Endodermal cell (in vitro differentiated cells): ENCODE measurements around the gene FBXO7. TPM values are rescaled to one million over a fixed set of nuclear protein-coding genes. Genes with fewer than 3 reads are reported as not detected.

Source experiments
- DNase-seq: peaks from one replicate; pipeline ENCODE4 v3.0.0-alpha.2; 2017
- H3K27ac ChIP-seq: 2 replicates; pipeline ENCODE4 v1.5.1; 2013; ENCODE audit warnings: mild to moderate bottlenecking, low read depth, low read length, moderate library complexity
- H3K27me3 ChIP-seq: 2 replicates; pipeline ENCODE4 v1.6.1; 2013; ENCODE audit warnings: mild to moderate bottlenecking, low read length, moderate library complexity; ENCODE audit not compliant: insufficient read depth, control insufficient read depth, poor library complexity, severe bottlenecking
- H3K36me3 ChIP-seq: 2 replicates; pipeline ENCODE4 v1.7.0; 2013; ENCODE audit warnings: mild to moderate bottlenecking, low read length, moderate library complexity; ENCODE audit not compliant: control insufficient read depth, insufficient read depth
- H3K4me1 ChIP-seq: one replicate; pipeline ENCODE4 v1.7.0; 2013; ENCODE audit warnings: low read length; ENCODE audit not compliant: control insufficient read depth, insufficient read depth
- H3K4me3 ChIP-seq: 2 replicates; pipeline ENCODE4 v1.5.1; 2013; ENCODE audit warnings: mild to moderate bottlenecking, low read length, moderate library complexity
- H3K9ac ChIP-seq: 2 replicates; pipeline ENCODE4 v1.6.1; 2013; ENCODE audit warnings: mild to moderate bottlenecking, low read length, moderate library complexity; ENCODE audit not compliant: poor library complexity, severe bottlenecking; ENCODE audit errors: extremely low read depth
- H3K9me3 ChIP-seq: 2 replicates; pipeline ENCODE4 v1.6.1; 2013; ENCODE audit warnings: mild to moderate bottlenecking, low read length, moderate library complexity; ENCODE audit not compliant: control insufficient read depth
- H3K27ac Mint-ChIP-seq: 2 replicates; pipeline ENCODE4 v1.8.0; 2020; ENCODE audit warnings: mixed read lengths
- H3K27me3 Mint-ChIP-seq: 2 replicates; pipeline ENCODE4 v1.8.0; 2021; ENCODE audit warnings: mild to moderate bottlenecking, mixed read lengths; ENCODE audit not compliant: insufficient read depth
- H3K36me3 Mint-ChIP-seq: 2 replicates; pipeline ENCODE4 v1.8.0; 2020; ENCODE audit warnings: low read depth, mixed read lengths
- H3K4me1 Mint-ChIP-seq: 2 replicates; pipeline ENCODE4 v1.8.0; 2020; ENCODE audit warnings: mixed read lengths
- H3K4me3 Mint-ChIP-seq: 2 replicates; pipeline ENCODE4 v1.8.0; 2020; ENCODE audit warnings: mild to moderate bottlenecking, moderate library complexity, mixed read lengths
- H3K9me3 Mint-ChIP-seq: 2 replicates; pipeline ENCODE4 v1.8.0; 2020; ENCODE audit warnings: mild to moderate bottlenecking, mixed read lengths
- WGBS, 2 experiments: methylation state at CpG; one replicate each; pipeline versions ENCODE4 v1.1.5 to v1.1.7; 2013; ENCODE audit warnings: missing lambda C conversion rate in 2 of 2, mixed read lengths in 1 of 2; ENCODE audit not compliant: insufficient coverage in 1 of 2, insufficient read length in 1 of 2; 5-methylcytosine and 5-hydroxymethylcytosine counted together
- total RNA-seq, 2 donors: library from RNA; stranded (reverse); fragmentation: NEBNext Ultra II Directional in 1 of 2; extraction: Animal tissue kit (Norgen Biotek cat#: 25700) in 1 of 2; gene quantifications; 2 replicates in 1 of 2; 3 replicates in 1 of 2; pipeline ENCODE4 v1.2.1, GENCODE V29; 2021
- TF ChIP-seq, protein P1 (sequence below): fragments of 200-600 bp; sonication (generic); conservative IDR thresholded peaks from 2 replicates; pipeline ENCODE4 v1.5.0; 2021; ENCODE audit warnings: antibody characterized with exemption, mild to moderate bottlenecking

The FBXO7 gene
- total RNA-seq, 2 donors from 2014 or later = 84.8 to 120 TPM

DNA sequence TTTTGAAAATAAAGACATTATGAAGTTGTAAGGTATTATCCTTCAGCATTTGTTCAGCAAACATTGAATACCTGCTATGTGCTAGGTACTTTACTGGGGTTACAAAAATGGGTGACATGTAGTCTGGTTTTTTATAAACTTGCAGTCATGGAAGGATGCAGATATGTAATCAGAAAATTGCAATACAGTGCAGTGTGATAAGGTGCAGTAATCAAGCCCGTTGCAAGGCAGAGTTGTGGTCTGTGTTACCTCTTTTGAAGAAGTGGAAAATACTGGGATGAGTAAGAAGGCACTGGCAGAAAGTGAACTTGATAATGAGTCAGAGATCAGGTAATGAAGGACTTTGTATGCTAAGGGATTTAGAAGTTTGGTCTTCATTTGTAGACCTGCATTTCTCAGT lies 8.1 kb downstream of the FBXO7 start:
- Histone ChIP-seq H3K9me3 (no peaks in the 10 kb centered on the region), H3K27me3 (no peaks in the 10 kb centered on the region), H3K36me3 (peaks cover 68% of the 10 kb centered on the region), H3K4me3 (peak overlapping the region; percentile 6), H3K27ac (no peak overlapping the region), H3K9ac (no peak overlapping the region), H3K4me1 (peaks cover 6% of the 10 kb centered on the region)
- H3K4me3 Mint-ChIP-seq = no peak overlapping the region
- no peaks in the 10 kb centered on the region for H3K27me3 Mint-ChIP-seq
- peaks cover 34% of the 10 kb centered on the region for H3K36me3 Mint-ChIP-seq
- H3K27ac Mint-ChIP-seq = no peak overlapping the region
- H3K4me1 Mint-ChIP-seq = peaks cover 9% of the 10 kb centered on the region
- TF ChIP-seq, protein P1, sequence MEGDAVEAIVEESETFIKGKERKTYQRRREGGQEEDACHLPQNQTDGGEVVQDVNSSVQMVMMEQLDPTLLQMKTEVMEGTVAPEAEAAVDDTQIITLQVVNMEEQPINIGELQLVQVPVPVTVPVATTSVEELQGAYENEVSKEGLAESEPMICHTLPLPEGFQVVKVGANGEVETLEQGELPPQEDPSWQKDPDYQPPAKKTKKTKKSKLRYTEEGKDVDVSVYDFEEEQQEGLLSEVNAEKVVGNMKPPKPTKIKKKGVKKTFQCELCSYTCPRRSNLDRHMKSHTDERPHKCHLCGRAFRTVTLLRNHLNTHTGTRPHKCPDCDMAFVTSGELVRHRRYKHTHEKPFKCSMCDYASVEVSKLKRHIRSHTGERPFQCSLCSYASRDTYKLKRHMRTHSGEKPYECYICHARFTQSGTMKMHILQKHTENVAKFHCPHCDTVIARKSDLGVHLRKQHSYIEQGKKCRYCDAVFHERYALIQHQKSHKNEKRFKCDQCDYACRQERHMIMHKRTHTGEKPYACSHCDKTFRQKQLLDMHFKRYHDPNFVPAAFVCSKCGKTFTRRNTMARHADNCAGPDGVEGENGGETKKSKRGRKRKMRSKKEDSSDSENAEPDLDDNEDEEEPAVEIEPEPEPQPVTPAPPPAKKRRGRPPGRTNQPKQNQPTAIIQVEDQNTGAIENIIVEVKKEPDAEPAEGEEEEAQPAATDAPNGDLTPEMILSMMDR = no peak
- 85 to 100% methylated on average over 1 of the region's 1 CpG for WGBS, 2 experiments
- DNase-seq = no peak
- no peaks in the 10 kb centered on the region for H3K9me3 Mint-ChIP-seq

DNA sequence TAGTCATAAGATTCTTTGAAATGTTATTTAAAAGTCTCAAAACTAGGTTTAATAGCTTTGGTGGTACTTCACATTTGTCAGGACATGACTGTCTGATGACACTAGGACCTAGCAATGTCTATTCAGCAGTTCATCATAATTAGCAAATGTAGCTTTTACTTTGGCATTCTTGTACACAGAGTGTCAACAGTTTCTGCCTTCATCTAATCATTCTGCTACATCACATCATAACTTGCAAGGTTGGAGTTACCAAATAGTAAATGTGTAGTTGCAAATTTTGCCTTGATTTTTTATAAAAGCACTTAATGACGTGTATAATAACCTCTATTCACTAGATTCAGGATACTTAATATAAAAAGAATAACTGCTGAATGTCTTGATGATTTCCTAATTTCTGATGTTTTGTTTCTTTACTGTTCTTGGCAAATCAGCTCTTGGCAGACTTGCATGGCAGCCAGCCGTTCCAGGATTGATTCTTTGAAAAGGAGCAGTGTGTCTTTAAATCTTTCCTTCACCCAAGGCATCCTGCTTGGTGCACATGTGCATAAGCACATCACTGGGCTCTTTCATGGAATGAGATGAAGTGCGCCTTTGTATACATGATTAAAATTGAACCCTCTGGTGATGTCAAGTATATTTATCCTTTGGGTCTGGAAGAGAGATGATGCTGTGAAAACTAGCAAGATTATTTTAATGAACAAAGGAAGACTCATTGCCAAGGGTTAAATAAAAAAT lies 12.2 kb downstream of the FBXO7 start:
- DNase-seq = no peak
- Histone ChIP-seq H3K27me3 (no peaks in the 10 kb centered on the region), H3K4me1 (peaks cover 14% of the 10 kb centered on the region), H3K36me3 (peaks cover 87% of the 10 kb centered on the region), H3K9me3 (no peaks in the 10 kb centered on the region), H3K9ac (no peak overlapping the region), H3K4me3 (peak overlapping the region; percentile 23), H3K27ac (no peak overlapping the region)
- WGBS, 2 experiments = 92 to 100% methylated on average over 2 of the region's 3 CpGs
- Mint-ChIP-seq H3K4me3 (no peak overlapping the region), H3K36me3 (peaks cover 45% of the 10 kb centered on the region), H3K27ac (no peak overlapping the region), H3K4me1 (peaks cover 15% of the 10 kb centered on the region), H3K27me3 (no peaks in the 10 kb centered on the region), H3K9me3 (no peaks in the 10 kb centered on the region)
- TF ChIP-seq, protein P1 = no peak

DNA sequence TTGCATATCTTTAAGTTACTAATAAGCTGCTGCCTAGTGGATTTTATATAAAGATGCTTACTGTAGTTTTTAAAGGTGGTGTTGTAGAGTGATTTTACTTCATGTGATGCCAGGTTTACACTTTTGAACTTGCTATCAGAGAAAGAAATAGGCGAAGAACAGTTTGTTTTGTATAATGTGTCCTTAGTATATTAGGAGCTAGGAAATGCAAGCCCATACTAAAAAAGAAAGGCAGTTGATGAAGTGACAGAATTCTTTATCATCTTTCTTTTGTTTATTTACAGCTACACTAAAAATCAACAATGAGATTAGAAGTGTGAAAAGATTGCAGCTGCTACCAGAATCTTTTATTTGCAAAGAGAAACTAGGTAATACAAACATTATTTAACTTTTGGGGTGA lies 12.8 kb downstream of the FBXO7 start:
- no peaks in the 10 kb centered on the region for H3K9me3 Mint-ChIP-seq
- DNase-seq = no peak
- H3K4me1 ChIP-seq = peaks cover 14% of the 10 kb centered on the region
- H3K9ac ChIP-seq = no peak overlapping the region
- no peak overlapping the region for H3K4me3 Mint-ChIP-seq
- H3K27me3 ChIP-seq = no peaks in the 10 kb centered on the region
- no peaks in the 10 kb centered on the region for H3K9me3 ChIP-seq
- TF ChIP-seq, protein P1 = no peak
- H3K36me3 ChIP-seq = peaks cover 93% of the 10 kb centered on the region
- peaks cover 15% of the 10 kb centered on the region for H3K4me1 Mint-ChIP-seq
- no peaks in the 10 kb centered on the region for H3K27me3 Mint-ChIP-seq
- H3K27ac ChIP-seq = no peak overlapping the region
- 72 to 83% methylated on average over 1 of the region's 1 CpG for WGBS, 2 experiments
- H3K27ac Mint-ChIP-seq = no peak overlapping the region
- peak overlapping the region; percentile 23 for H3K4me3 ChIP-seq
- peaks cover 52% of the 10 kb centered on the region for H3K36me3 Mint-ChIP-seq
